H1 (cell line): ENCODE data around the gene NTN1. TPM values are rescaled to one million over a fixed set of nuclear protein-coding genes. Genes with fewer than 3 reads are reported as not detected.

Experiments used
- CTCF ChIA-PET: fragments of 300-600 bp; sonication (Branson Sonifier 250); formaldehyde crosslinking; loops from one replicate; lab custom pipeline; 2021; ENCODE audit not compliant: partially characterized antibody; lab: Charles Lee
- POLR2A ChIA-PET: fragments of 300-600 bp; sonication (Branson Sonifier 250); formaldehyde crosslinking; loops from one replicate; lab custom pipeline; 2021; ENCODE audit warnings: inconsistent platforms; ENCODE audit not compliant: partially characterized antibody; lab: Charles Lee
- DNase-seq, 2 experiments: peaks; one replicate each; pipeline versions ENCODE4 v3.0.0 to v3.0.0-alpha.2; 2010 to 2022; ENCODE audit warnings: low spot score in 2 of 2, low read depth in 1 of 2, mixed read lengths in 1 of 2
- FAIRE-seq: peaks from 2 replicates; lab custom pipeline; 2011; peaks lifted over from hg19 to GRCh38; lab: Jason Lieb, UNC
- H2AFZ ChIP-seq: 2 replicates; pipeline ENCODE4 v1.8.1; 2012; ENCODE audit warnings: low read length, inconsistent platforms
- H2AK5ac ChIP-seq: 2 replicates; pipeline ENCODE4 v1.6.1; 2013; ENCODE audit warnings: low read depth, low read length
- H2BK120ac ChIP-seq: replicated peaks from 2 replicates; pipeline ENCODE3; 2013; ENCODE audit warnings: low read depth, low read length, inconsistent platforms
- H2BK12ac ChIP-seq: 2 replicates; pipeline ENCODE4 v1.6.1; 2013; ENCODE audit warnings: low read depth, low read length
- H2BK15ac ChIP-seq: 2 replicates; pipeline ENCODE4 v1.6.1; 2013; ENCODE audit warnings: low read length
- H2BK20ac ChIP-seq: 2 replicates; pipeline ENCODE4 v1.6.1; 2013; ENCODE audit warnings: low read length
- H2BK5ac ChIP-seq: 2 replicates; pipeline ENCODE4 v1.6.1; 2013; ENCODE audit warnings: low read depth, low read length
- H3K14ac ChIP-seq: 2 replicates; pipeline ENCODE4 v1.6.1; 2013; ENCODE audit warnings: inconsistent platforms; ENCODE audit not compliant: insufficient read length
- H3K18ac ChIP-seq: 2 replicates; pipeline ENCODE4 v1.6.1; 2013; ENCODE audit warnings: low read length; ENCODE audit errors: extremely low read depth
- H3K23ac ChIP-seq: 2 replicates; pipeline ENCODE4 v1.6.1; 2013; ENCODE audit warnings: inconsistent platforms; ENCODE audit not compliant: insufficient read length
- H3K23me2 ChIP-seq: 2 replicates; pipeline ENCODE4 v1.6.1; 2013; ENCODE audit warnings: low read depth, low read length
- H3K27ac ChIP-seq: 2 replicates; pipeline ENCODE4 v1.6.1; 2011; ENCODE audit warnings: low read depth, low read length, inconsistent platforms
- H3K27me3 ChIP-seq, 4 experiments: replicated peaks in 1 of 4; 1 replicate in 1 of 4; 2 replicates in 3 of 4; pipeline versions ENCODE4 v1.6.1 to v1.8.1; 2011 to 2013; ENCODE audit warnings: low read length in 3 of 4, mild to moderate bottlenecking in 3 of 4, inconsistent platforms in 2 of 4, mixed read lengths in 2 of 4, moderate library complexity in 1 of 4; ENCODE audit not compliant: control insufficient read depth in 3 of 4, insufficient read depth in 3 of 4; ENCODE audit errors: extremely low read depth in 1 of 4
- H3K36me3 ChIP-seq, 4 experiments: 2 replicates each; pipeline versions ENCODE4 v1.6.1 to v1.8.1; 2011 to 2013; ENCODE audit warnings: mild to moderate bottlenecking in 4 of 4, low read length in 3 of 4, moderate library complexity in 2 of 4, control low read depth in 1 of 4, inconsistent platforms in 1 of 4; ENCODE audit not compliant: insufficient read depth in 4 of 4, control insufficient read depth in 2 of 4
- H3K4ac ChIP-seq: replicated peaks from 2 replicates; pipeline ENCODE3; 2013; ENCODE audit warnings: low read length, low read depth, mixed read lengths, inconsistent platforms; ENCODE audit not compliant: insufficient read length
- H3K4me1 ChIP-seq, 4 experiments: replicated peaks in 1 of 4; 1 replicate in 1 of 4; 2 replicates in 3 of 4; pipeline versions ENCODE4 v1.6.1 to v1.8.1; 2011 to 2013; ENCODE audit warnings: low read length in 3 of 4, inconsistent platforms in 2 of 4, mixed read lengths in 1 of 4; ENCODE audit not compliant: insufficient read depth in 4 of 4, control insufficient read depth in 3 of 4
- H3K4me2 ChIP-seq, 2 experiments: 2 replicates each; pipeline versions ENCODE4 v1.6.1 to v1.8.1; 2011 to 2013; ENCODE audit warnings: low read depth in 2 of 2, low read length in 2 of 2, control low read depth in 1 of 2, inconsistent platforms in 1 of 2, mild to moderate bottlenecking in 1 of 2; ENCODE audit not compliant: insufficient read depth in 1 of 2
- H3K4me3 ChIP-seq, 4 experiments: fragments of 200-600, 300-600 bp in 1 of 4; sonication (generic), shearing (Covaris generic), sonication (Bioruptor Twin) in 1 of 4; 2 replicates each; pipeline versions ENCODE4 v1.5.1 to v1.8.1; 2011 to 2016; ENCODE audit warnings: low read length in 4 of 4, low read depth in 3 of 4, control low read depth in 2 of 4, inconsistent platforms in 2 of 4, mild to moderate bottlenecking in 2 of 4, mixed read lengths in 1 of 4, moderate library complexity in 1 of 4; ENCODE audit not compliant: insufficient read depth in 2 of 4; ENCODE audit errors: extremely low read depth in 1 of 4
- H3K56ac ChIP-seq: replicated peaks from 2 replicates; pipeline ENCODE3; 2013; ENCODE audit warnings: low read depth, mild to moderate bottlenecking, mixed read lengths, low read length, inconsistent platforms; ENCODE audit not compliant: insufficient read length
- H3K79me1 ChIP-seq: 2 replicates; pipeline ENCODE4 v1.6.1; 2013; ENCODE audit warnings: low read depth, low read length, control low read depth
- H3K79me2 ChIP-seq, 2 experiments: 2 replicates each; pipeline versions ENCODE4 v1.6.1 to v1.8.1; 2012 to 2013; ENCODE audit warnings: low read length in 2 of 2, mild to moderate bottlenecking in 2 of 2, inconsistent platforms in 1 of 2; ENCODE audit not compliant: insufficient read depth in 2 of 2, control insufficient read depth in 1 of 2
- H3K9ac ChIP-seq, 4 experiments: replicated peaks in 1 of 4; 1 replicate in 1 of 4; 2 replicates in 3 of 4; pipeline versions ENCODE4 v1.6.1 to v1.8.1; 2011 to 2013; ENCODE audit warnings: low read depth in 3 of 4, low read length in 3 of 4, control low read depth in 2 of 4, mild to moderate bottlenecking in 2 of 4, moderate library complexity in 2 of 4, inconsistent platforms in 1 of 4; ENCODE audit errors: extremely low read depth in 1 of 4
- H3K9me3 ChIP-seq, 2 experiments: 2 replicates each; pipeline versions ENCODE4 v1.6.1 to v1.8.1; 2012 to 2013; ENCODE audit warnings: mild to moderate bottlenecking in 2 of 2, moderate library complexity in 2 of 2, control low read depth in 1 of 2, inconsistent platforms in 1 of 2, low read depth in 1 of 2, low read length in 1 of 2, mixed read lengths in 1 of 2; ENCODE audit not compliant: insufficient read depth in 2 of 2
- H4K20me1 ChIP-seq, 2 experiments: replicated peaks in 1 of 2; 2 replicates each; pipeline versions ENCODE3 to v1.8.1; 2011 to 2013; ENCODE audit warnings: inconsistent platforms in 2 of 2, low read length in 2 of 2, mild to moderate bottlenecking in 1 of 2; ENCODE audit not compliant: insufficient read depth in 2 of 2, control insufficient read depth in 1 of 2
- H4K5ac ChIP-seq: 2 replicates; pipeline ENCODE4 v1.6.1; 2013; ENCODE audit warnings: low read length, low read depth, mixed read lengths, inconsistent platforms; ENCODE audit not compliant: insufficient read length
- H4K8ac ChIP-seq: 2 replicates; pipeline ENCODE4 v1.8.0; 2013; ENCODE audit warnings: mild to moderate bottlenecking, moderate library complexity, low read length, inconsistent platforms; ENCODE audit not compliant: insufficient read depth; ENCODE audit errors: extremely low read depth
- H4K91ac ChIP-seq: replicated peaks from 2 replicates; pipeline ENCODE3; 2013; ENCODE audit warnings: low read length, mixed read lengths, inconsistent platforms; ENCODE audit not compliant: insufficient read length
- BACH1 ChIP-seq: IDR thresholded peaks from 2 replicates; pipeline ENCODE4 v1.6.1; 2012; ENCODE audit warnings: low read length, improper control_type of control experiment
- RAD21 ChIP-seq, 2 experiments: IDR thresholded peaks in 1 of 2; conservative IDR thresholded peaks in 1 of 2; 2 replicates each; pipeline ENCODE4 v1.6.1; 2011; ENCODE audit warnings: low read depth in 2 of 2, low read length in 2 of 2, improper control_type of control experiment in 1 of 2, inconsistent platforms in 1 of 2, mild to moderate bottlenecking in 1 of 2, moderate library complexity in 1 of 2
- SIRT6 ChIP-seq: IDR thresholded peaks from one replicate; pipeline ENCODE4 v1.7.1; 2012; ENCODE audit warnings: low read length, inconsistent platforms
- WGBS, 2 experiments: shearing (Covaris generic) in 1 of 2; methylation state at CpG; one replicate each; pipeline versions ENCODE4 v1.1.6 to v1.1.7; 2013 to 2015; ENCODE audit warnings: low lambda C conversion rate in 2 of 2, mixed read lengths in 2 of 2, inconsistent platforms in 1 of 2, low coverage in 1 of 2, missing lambda C conversion rate in 1 of 2; ENCODE audit not compliant: insufficient replicate concordance in 2 of 2, insufficient coverage in 1 of 2, insufficient read length in 1 of 2; ENCODE audit errors: extremely low coverage in 1 of 2, missing lambda C conversion rate in 1 of 2; 5-methylcytosine and 5-hydroxymethylcytosine counted together
- polyA plus RNA-seq, 7 experiments: library from polyadenylated mRNA; depleted of rRNA in 3 of 7; stranded (reverse) in 5 of 7; unstranded in 2 of 7; fragments of >200 nt in 5 of 7; fragments of 200-250 nt in 2 of 7; gene quantifications; 1 replicate in 5 of 7; 2 replicates in 1 of 7; 4 replicates in 1 of 7; pipeline versions ENCODE4 v1.2.1 to v1.2.3, GENCODE V29; 2011 to 2013; ENCODE audit warnings: missing spikeins in 2 of 7, mixed read lengths in 2 of 7
- total RNA-seq: library from RNA; stranded (reverse); fragmentation: NEBNext Ultra II Directional; extraction: Animal tissue kit (Norgen Biotek cat#: 25700); gene quantifications from 2 replicates; pipeline ENCODE4 v1.2.1, GENCODE V29; 2021
- TF ChIP-seq, protein P1 (sequence below), 3 experiments: IDR thresholded peaks; 1 replicate in 2 of 3; 2 replicates in 1 of 3; pipeline versions ENCODE4 v1.5.1 to v1.6.1; 2011; ENCODE audit warnings: low read length in 3 of 3, mild to moderate bottlenecking in 3 of 3, inconsistent platforms in 2 of 3, low read depth in 1 of 3, moderate library complexity in 1 of 3; ENCODE audit not compliant: insufficient read depth in 1 of 3; ENCODE audit errors: control extremely low read depth in 1 of 3

Gene NTN1
- total and polyA plus RNA-seq, 2 of the 8 experiments (the other 6 are each of a cell fraction or from before 2014, with no cell fraction given): 2.0 to 2.3 TPM

DNA sequence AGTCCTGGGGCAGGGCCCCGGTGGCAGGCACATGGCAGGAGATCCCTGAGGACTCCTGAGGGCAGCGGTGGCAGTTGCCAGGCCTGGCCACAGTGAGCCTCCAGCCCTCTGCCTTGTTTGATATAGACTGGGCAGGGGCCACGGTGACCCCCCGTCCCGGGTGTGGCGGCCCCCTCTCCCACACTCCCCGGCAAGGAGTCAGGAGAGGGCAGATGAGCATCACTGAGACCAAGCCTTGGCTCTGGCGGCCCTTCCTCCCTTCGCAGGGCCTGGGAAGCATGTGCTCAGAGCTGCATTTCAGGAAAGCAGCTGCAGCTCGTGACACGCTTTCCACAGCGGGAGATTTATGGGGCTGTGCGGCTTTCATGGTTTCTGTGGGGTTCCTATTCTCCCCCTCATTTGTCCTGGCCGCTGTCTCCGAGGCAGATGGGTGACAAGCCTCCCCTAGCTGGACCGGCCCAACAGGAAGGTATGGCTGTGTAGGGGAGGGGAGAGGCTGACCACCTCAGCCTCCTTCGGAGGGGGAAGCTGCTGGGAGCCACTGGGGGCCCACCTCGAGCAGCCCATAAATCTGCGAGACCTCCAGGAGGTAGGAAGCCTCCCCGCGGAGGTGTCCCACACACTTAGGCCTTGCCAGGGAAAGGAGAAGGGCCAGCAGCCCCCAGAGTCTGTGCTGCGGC is 211.4 kb downstream of the NTN1 start:
- Histone ChIP-seq H3K4me2 (no peak overlapping the region), H3K23ac (no peak overlapping the region), H3K14ac (no peak overlapping the region), H4K8ac (no peak overlapping the region), H2BK12ac (no peak overlapping the region), H3K9ac (no peak overlapping the region), H3K4me3 (no peak overlapping the region), H2BK120ac (no peak overlapping the region), H2BK20ac (no peak overlapping the region), H3K56ac (no peak overlapping the region), H3K79me2 (no peaks in the 10 kb centered on the region), H3K79me1 (no peaks in the 10 kb centered on the region), H3K4ac (no peak overlapping the region), H3K9me3 (no peaks in the 10 kb centered on the region), H2BK5ac (no peak overlapping the region), H3K27me3 (peaks cover 0 to 2% (median 0%) of the 10 kb centered on the region in 4 experiments; a peak in 1 of 7 replicates), H3K23me2 (peaks cover 3% of the 10 kb centered on the region; the same call in 1 of the 2 replicates), H2AFZ (no peak overlapping the region), H3K27ac (no peak overlapping the region), H3K36me3 (no peaks in the 10 kb centered on the region), H3K4me1 (no peaks in the 10 kb centered on the region; a peak in 1 of 7 replicates), H4K91ac (no peak overlapping the region), H4K5ac (no peak overlapping the region), H4K20me1 (peaks cover 0 to 8% of the 10 kb centered on the region in 2 experiments), H2BK15ac (no peak overlapping the region), H3K18ac (no peak overlapping the region), H2AK5ac (no peak overlapping the region)
- DNase-seq (no peak), FAIRE-seq (no peak)
- WGBS, 2 experiments: 93% methylated on average over 16 of the region's 22 CpGs; no CpG with 5 or more reads in 1 of the 2 experiments
- CTCF ChIA-PET: interaction anchor here (0.6 to 1.9 kb wide), 4 partner anchors 8 to 344 kb away, joined by 3 to 8 read pairs (median 4); no protein-coding TSS in a partner anchor
- POLR2A ChIA-PET: no interaction called here
- TF ChIP-seq, protein P1, sequence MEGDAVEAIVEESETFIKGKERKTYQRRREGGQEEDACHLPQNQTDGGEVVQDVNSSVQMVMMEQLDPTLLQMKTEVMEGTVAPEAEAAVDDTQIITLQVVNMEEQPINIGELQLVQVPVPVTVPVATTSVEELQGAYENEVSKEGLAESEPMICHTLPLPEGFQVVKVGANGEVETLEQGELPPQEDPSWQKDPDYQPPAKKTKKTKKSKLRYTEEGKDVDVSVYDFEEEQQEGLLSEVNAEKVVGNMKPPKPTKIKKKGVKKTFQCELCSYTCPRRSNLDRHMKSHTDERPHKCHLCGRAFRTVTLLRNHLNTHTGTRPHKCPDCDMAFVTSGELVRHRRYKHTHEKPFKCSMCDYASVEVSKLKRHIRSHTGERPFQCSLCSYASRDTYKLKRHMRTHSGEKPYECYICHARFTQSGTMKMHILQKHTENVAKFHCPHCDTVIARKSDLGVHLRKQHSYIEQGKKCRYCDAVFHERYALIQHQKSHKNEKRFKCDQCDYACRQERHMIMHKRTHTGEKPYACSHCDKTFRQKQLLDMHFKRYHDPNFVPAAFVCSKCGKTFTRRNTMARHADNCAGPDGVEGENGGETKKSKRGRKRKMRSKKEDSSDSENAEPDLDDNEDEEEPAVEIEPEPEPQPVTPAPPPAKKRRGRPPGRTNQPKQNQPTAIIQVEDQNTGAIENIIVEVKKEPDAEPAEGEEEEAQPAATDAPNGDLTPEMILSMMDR (IDR thresholded peaks at IDR 0.05; ENCODE audit: control extremely low read depth in 1 of 3, insufficient read depth in 1 of 3, low read depth in 1 of 3, low read length in 3 of 3): no peak
- TF ChIP-seq RAD21 (IDR thresholded peaks at IDR 0.05 in 1 of 2, conservative IDR thresholded peaks at IDR 0.05 in 1 of 2; ENCODE audit: low read depth in 2 of 2, low read length in 2 of 2): no peak
- TF ChIP-seq BACH1: no peak
- TF ChIP-seq SIRT6: no peak
